IPS DF 6.9 (cell line): Measurements from ENCODE around the gene ARPC4.

Experiments used
- DNase-seq: peaks from one replicate; pipeline ENCODE4 v3.0.0-alpha.2; 2013; ENCODE audit warnings: low read depth, low spot score
- H3K27ac ChIP-seq: one replicate; pipeline ENCODE4 v1.5.1; 2013; ENCODE audit warnings: low read length, control low read depth
- H3K27me3 ChIP-seq: 2 replicates; pipeline ENCODE4 v1.6.1; 2013; ENCODE audit warnings: mild to moderate bottlenecking, low read length; ENCODE audit not compliant: control insufficient read depth, insufficient read depth
- H3K36me3 ChIP-seq: 2 replicates; pipeline ENCODE4 v1.6.1; 2013; ENCODE audit warnings: low read length; ENCODE audit not compliant: control insufficient read depth, insufficient read depth
- H3K4me1 ChIP-seq: 2 replicates; pipeline ENCODE4 v1.6.1; 2013; ENCODE audit warnings: low read length; ENCODE audit not compliant: control insufficient read depth, insufficient read depth
- H3K4me3 ChIP-seq: 2 replicates; pipeline ENCODE4 v1.5.1; 2013; ENCODE audit warnings: mild to moderate bottlenecking, low read length
- H3K9me3 ChIP-seq: 2 replicates; pipeline ENCODE4 v1.6.1; 2013; ENCODE audit warnings: low read length, inconsistent platforms; ENCODE audit not compliant: control insufficient read depth, insufficient read depth
- WGBS: extraction: QIAGEN DNeasy Blood & Tissue Kit; methylation state at CpG from one replicate; pipeline ENCODE4 v1.1.7; 2013; ENCODE audit warnings: mixed read lengths, missing lambda C conversion rate; ENCODE audit not compliant: insufficient read length, insufficient coverage; 5-methylcytosine and 5-hydroxymethylcytosine counted together

The ARPC4 gene

DNA sequence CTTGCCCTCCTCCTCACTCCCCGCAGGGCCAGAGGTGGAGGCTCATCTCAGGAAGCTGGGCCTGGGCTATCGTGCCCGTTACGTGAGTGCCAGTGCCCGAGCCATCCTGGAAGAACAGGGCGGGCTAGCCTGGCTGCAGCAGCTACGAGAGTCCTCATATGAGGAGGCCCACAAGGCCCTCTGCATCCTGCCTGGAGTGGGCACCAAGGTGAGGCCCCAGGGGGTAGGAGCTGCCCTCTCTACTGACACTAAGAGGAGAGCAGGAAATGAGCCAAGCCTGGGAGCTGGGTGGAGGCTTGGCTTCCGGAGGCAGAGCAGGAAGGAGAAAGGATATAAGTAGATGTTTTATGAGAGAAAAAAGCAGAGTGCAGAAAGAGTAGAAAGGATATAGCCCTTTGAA, 38.2 kb upstream of the ARPC4 start:
- no CpG with 5 or more reads among the region's 8 CpGs for WGBS

DNA sequence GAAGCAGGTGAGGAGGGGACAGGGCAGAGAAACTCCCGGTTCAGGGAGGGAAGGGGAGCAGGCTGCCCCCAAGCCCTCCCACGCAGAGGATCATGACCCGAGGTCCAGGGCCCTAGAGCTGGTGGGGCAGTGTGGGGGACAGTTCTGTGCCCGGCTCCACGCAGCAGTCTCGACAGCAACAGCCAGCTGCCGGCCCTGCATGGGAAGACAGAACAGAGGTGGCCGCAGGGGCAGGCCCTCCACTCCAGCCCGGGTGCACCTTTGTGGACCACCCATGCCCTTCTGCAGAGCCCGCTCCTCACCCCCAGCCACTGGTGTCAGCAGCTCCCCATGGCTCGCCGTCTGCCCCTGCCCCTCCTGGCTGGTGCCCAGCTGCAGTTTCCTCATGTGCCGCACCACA, 35.5 kb upstream of the ARPC4 start:
- no peak for DNase-seq
- H3K4me3 ChIP-seq = no peak overlapping the region
- H3K4me1 ChIP-seq = no peaks in the 10 kb centered on the region
- WGBS = no CpG with 5 or more reads among the region's 13 CpGs
- H3K9me3 ChIP-seq = no peaks in the 10 kb centered on the region
- H3K27ac ChIP-seq = no peak overlapping the region
- H3K27me3 ChIP-seq = no peaks in the 10 kb centered on the region
- H3K36me3 ChIP-seq = peaks cover 8% of the 10 kb centered on the region

More for the DNA sequence above, 38.2 kb upstream of the ARPC4 start:
- Histone ChIP-seq H3K9me3 (no peaks in the 10 kb centered on the region), H3K27me3 (no peaks in the 10 kb centered on the region), H3K27ac (no peak overlapping the region), H3K4me3 (no peak overlapping the region), H3K36me3 (peaks cover 16% of the 10 kb centered on the region), H3K4me1 (no peaks in the 10 kb centered on the region)
- no peak for DNase-seq

DNA sequence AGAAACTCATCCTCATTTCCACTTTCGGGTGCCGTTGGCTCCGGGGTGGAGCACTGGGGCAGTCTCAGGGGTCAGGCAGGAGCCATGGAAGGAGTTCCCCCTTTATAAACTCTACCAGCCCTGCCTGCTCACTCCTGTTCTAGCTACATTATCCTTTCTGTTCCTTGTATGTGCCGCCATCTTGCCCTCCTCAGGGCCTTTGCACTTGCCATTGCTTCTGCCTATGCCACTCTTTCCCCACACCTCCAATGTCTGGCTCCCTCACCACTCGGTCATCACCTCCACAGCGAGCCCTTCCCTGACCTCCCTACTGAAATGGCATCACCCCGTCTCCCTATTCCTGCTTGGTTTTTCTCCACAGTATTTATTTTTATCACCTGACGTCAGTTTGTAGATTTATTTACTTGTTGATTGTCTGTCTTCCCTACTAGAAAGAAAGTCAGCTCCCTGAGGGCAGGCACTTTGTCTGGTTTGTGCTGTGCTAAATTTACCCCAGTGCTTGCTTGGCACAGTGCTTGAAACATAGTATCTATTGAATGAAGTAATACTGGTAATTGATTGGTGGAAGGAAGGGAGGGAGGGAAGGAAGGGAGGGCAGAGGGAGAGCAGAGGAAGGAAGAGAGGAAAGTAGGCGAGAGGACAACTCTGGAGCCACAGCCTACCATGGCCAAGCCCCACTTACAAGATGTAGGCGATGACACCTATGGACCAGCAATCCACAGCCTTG, 31.9 kb upstream of the ARPC4 start:
- Histone ChIP-seq H3K36me3 (peaks cover 3% of the 10 kb centered on the region; the same call in 1 of the 2 replicates), H3K27ac (no peak overlapping the region), H3K27me3 (no peaks in the 10 kb centered on the region), H3K9me3 (no peaks in the 10 kb centered on the region), H3K4me1 (no peaks in the 10 kb centered on the region), H3K4me3 (no peak overlapping the region)
- no CpG with 5 or more reads among the region's 10 CpGs for WGBS
- DNase-seq = no peak

DNA sequence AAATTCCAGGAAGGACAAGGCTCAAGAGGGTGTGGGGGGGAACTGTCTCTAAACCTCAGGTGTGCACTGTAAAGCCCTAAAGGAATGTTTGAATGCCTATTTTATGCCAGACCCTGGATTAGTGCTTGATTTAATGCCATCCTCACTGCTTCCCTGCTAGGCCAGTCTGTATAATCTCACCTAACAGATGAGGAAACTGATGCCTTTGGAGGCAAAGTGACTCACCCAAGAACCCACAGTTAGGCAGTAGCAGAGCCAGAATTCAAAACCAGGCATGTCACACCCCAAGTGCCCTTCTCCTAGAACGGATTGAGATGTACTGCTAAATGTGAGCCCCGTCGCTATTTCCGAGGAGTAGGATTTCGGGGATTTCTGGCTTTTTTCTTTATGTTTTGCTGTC, 31.0 kb upstream of the ARPC4 start:
- no peaks in the 10 kb centered on the region for H3K27me3 ChIP-seq
- H3K4me3 ChIP-seq = no peak overlapping the region
- no peaks in the 10 kb centered on the region for H3K9me3 ChIP-seq
- no CpG with 5 or more reads among the region's 5 CpGs for WGBS
- DNase-seq = no peak
- no peaks in the 10 kb centered on the region for H3K4me1 ChIP-seq
- H3K36me3 ChIP-seq = peaks cover 3% of the 10 kb centered on the region; the same call in 1 of the 2 replicates
- H3K27ac ChIP-seq = no peak overlapping the region

DNA sequence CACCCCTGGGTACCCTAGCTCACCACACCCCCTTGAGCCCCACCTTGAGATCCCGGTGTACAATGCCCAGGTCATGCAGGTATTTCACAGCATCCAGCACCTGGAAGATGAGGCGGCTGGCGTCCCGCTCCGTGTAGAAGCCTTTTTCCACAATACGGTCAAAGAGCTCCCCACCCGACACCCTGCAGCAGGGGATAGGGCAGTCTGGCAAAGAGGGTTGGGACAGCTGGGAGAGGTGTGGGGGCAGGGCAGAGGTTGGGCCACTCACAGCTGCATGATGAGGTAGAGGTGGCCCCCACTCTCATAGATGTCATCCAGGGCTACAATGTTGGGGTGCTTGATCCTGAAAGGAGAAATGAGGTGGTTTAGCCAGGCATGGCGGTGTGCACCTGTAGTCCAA, 30.0 kb upstream of the ARPC4 start:
- no CpG with 5 or more reads among the region's 8 CpGs for WGBS
- H3K4me3 ChIP-seq = no peak overlapping the region
- no peaks in the 10 kb centered on the region; the same call in 1 of the 2 replicates for H3K27me3 ChIP-seq
- H3K36me3 ChIP-seq = no peaks in the 10 kb centered on the region; the same call in 1 of the 2 replicates
- no peak overlapping the region for H3K27ac ChIP-seq
- no peak for DNase-seq
- H3K4me1 ChIP-seq = no peaks in the 10 kb centered on the region
- no peaks in the 10 kb centered on the region for H3K9me3 ChIP-seq

DNA sequence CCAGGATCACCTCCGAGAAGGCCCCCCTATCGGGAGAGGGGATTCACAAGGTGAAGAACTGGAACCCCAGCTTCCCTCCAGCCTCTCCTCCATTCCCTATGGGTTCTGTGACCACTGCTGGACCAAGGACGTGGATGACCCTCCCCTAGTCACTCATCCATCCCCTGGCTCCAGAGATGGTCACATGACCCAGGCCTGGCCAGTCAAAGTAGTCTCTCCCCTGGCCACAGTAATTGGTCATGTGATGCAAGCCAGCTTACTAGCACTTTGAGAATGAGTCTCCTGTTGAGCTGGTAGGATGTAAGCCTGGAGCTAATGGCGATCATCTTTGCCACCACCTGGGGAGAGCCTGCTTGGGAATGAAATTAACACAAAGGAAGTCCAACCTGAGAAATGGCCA, 27.0 kb upstream of the ARPC4 start:
- Histone ChIP-seq H3K36me3 (no peaks in the 10 kb centered on the region), H3K27ac (no peak overlapping the region), H3K9me3 (no peaks in the 10 kb centered on the region), H3K4me3 (no peak overlapping the region), H3K4me1 (no peaks in the 10 kb centered on the region; the same call in 1 of the 2 replicates), H3K27me3 (peaks cover 1% of the 10 kb centered on the region; the same call in 1 of the 2 replicates)
- WGBS = no CpG with 5 or more reads among the region's 4 CpGs
- no peak for DNase-seq

DNA sequence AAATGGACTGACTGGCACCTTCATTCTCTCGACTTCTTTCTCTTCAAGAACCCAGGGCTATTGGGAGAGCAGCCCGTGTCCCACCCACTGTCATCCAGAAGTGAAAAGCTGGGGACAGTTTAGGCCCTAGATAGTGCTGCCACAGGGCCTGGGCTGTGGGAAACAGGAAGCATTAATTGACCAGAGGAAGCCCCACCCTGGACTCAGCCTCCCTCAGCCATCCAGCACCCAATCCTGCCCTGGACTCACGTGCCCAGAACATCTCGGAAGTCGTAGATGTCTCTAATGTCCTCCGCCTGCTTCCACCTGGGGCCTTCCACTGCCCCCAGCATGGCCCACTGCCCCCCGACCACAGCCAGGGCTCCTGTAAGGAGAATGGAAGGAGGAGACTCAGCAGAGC, 25.5 kb upstream of the ARPC4 start:
- Histone ChIP-seq H3K27me3 (peaks cover 1% of the 10 kb centered on the region; the same call in 1 of the 2 replicates), H3K27ac (no peak overlapping the region), H3K36me3 (no peaks in the 10 kb centered on the region), H3K4me1 (no peaks in the 10 kb centered on the region; the same call in 1 of the 2 replicates), H3K4me3 (no peak overlapping the region), H3K9me3 (no peaks in the 10 kb centered on the region)
- no CpG with 5 or more reads among the region's 7 CpGs for WGBS
- no peak for DNase-seq

DNA sequence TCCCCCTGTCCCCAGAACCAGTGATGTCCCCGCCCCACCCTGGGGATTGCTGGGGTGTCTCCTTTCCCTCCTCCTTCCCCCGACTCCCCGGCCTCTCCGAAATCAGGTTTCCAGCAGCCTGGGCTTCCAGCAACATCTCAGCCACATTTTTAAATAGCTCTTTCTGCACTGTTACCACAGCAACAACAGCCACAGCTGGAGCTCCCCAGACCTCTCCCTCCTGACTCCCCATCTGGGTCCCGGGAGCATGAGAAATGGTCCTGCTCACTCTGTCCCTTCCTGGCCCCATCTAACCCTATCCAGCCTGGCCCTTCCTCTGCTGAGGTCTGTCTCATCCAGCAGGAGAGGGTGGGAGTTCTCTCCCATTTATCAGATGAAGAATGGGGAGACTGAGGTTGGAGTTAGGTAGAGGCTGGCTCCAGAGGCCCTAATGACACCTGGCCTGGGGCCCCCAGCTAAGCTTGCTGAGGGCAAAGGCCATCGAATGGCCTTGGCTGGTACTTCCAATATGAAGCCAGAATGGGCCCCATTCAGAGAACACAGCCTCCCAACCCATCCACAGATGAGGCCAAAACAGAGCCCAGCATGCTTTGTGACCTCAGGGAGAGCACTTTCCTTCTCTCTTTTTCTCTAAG, 24.6 kb upstream of the ARPC4 start:
- no CpG with 5 or more reads among the region's 6 CpGs for whole genome bisulfite sequencing
- no peak for DNase-seq
- no peak overlapping the region for H3K4me3 ChIP-seq
- H3K27me3 ChIP-seq = peaks cover 1% of the 10 kb centered on the region; the same call in 1 of the 2 replicates
- no peaks in the 10 kb centered on the region; the same call in 1 of the 2 replicates for H3K4me1 ChIP-seq
- H3K36me3 ChIP-seq = no peaks in the 10 kb centered on the region
- H3K27ac ChIP-seq = no peak overlapping the region
- no peaks in the 10 kb centered on the region for H3K9me3 ChIP-seq

DNA sequence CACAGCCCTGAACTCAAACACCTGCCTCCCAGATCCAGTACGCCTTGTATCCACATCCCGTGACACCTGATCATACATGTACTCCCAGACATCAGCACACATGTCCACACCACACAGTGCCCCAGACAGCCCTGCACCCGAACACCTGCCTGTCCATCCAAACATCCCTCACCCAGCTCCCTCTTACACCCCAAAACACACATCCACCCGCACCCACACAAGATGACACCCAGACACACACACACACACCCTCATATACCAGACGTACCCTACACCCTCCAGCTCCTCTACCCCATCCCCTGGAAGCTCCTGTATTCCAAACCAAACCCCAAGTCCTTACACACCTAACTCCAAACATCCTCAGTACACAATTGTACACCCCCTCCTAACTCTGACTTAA, 23.9 kb upstream of the ARPC4 start:
- Histone ChIP-seq H3K4me3 (no peak overlapping the region), H3K36me3 (no peaks in the 10 kb centered on the region), H3K27ac (no peak overlapping the region), H3K4me1 (no peaks in the 10 kb centered on the region; the same call in 1 of the 2 replicates), H3K27me3 (peaks cover 1% of the 10 kb centered on the region; the same call in 1 of the 2 replicates), H3K9me3 (no peaks in the 10 kb centered on the region)
- DNase-seq = no peak
- 100% methylated on average over 2 of the region's 5 CpGs for WGBS

DNA sequence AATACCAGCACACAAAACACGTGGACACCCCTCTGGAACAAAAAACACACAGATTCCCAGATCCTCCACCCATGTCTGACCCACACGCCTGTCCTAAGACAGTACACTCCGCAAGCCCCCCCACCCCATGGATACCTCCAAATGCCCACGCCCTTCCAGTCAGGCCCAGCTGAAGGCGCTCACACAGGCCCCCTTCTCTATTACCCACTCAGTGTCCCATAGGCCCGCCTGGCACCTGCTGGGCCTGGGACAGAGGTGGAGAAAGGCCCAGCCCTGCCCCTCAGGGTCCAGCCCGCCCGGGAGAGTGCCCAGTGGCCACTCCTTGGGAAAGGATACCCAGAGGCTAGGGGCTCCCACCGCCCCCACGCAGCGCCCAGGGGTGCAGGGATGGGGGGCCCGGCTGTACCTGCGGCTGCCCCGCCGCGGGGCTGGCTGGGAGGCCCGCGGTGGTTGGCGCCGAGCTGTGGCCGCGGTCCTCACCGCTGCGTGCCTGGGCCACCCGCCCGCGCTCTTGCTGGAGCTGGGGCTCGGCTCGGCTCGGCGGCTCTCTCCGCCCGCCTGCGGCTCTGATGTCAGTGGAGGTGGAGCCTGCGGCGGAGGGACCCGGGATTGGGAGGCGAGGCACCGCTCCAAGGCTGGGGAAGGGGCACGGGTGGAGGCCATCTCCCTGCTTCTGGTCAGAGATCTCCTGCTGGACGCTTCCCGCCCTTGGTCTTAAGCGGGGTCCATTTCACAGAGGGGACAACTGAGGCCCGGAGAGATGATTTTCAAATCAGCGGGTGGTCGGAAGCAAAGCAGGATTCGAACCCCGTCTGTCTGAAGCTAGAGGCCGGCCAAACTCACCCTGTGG, 23.2 kb upstream of the ARPC4 start, which contains the start of gene CAMK1:
CAMK1 (minus strand) TSS at position 522 of the 850 bp plus-strand sequence. CDS start 2,198 bp downstream, outside the sequence.
- peak within 1 kb of the TSS; percentile 30; the same call in 1 of the 2 replicates for H3K4me3 ChIP-seq
- H3K27ac ChIP-seq = no peak within 1 kb of the TSS
- no peak for DNase-seq

More for the DNA sequence above, 23.2 kb upstream of the ARPC4 start, which contains the start of gene CAMK1:
- H3K36me3 ChIP-seq = no peaks in the 10 kb centered on the region
- peaks cover 1% of the 10 kb centered on the region; the same call in 1 of the 2 replicates for H3K27me3 ChIP-seq
- no peaks in the 10 kb centered on the region for H3K9me3 ChIP-seq
- no peaks in the 10 kb centered on the region; the same call in 1 of the 2 replicates for H3K4me1 ChIP-seq
- no CpG with 5 or more reads among the region's 49 CpGs for WGBS
